Adrenal gland (tissue), 5 donors: Measurements from ENCODE around the gene SMIM38.

ENCODE experiments used
- CTCF ChIP-seq, 6 experiments: fragments of 450-650 bp in 4 of 6; fragments of 200-600 bp in 2 of 6; sonication (generic) in 1 of 6; IDR thresholded peaks; 1 replicate in 5 of 6; 2 replicates in 1 of 6; pipeline versions ENCODE4 v1.5.1 to v1.8.0; 2016 to 2021; ENCODE audit warnings: antibody characterized with exemption in 6 of 6, mild to moderate bottlenecking in 2 of 6, moderate library complexity in 1 of 6
- POLR2A ChIP-seq, 2 donors: fragments of 450-650 bp; IDR thresholded peaks; one replicate each; pipeline ENCODE4 v1.6.1; 2017; ENCODE audit warnings: antibody characterized with exemption in 2 of 2, mild to moderate bottlenecking in 2 of 2, moderate library complexity in 1 of 2
- donor health status: DM: no; HTN: no; CAD: no.

GRCh38 chr11:69116671-69117070 lies 39.1 kb upstream of the SMIM38 start:
- TF ChIP-seq CTCF (IDR thresholded peaks at IDR 0.05) (no peak), POLR2A (IDR thresholded peaks at IDR 0.05) (no peak)
